GM18520 (cell line): Measurements from ENCODE around the gene PDK3.

Experiments
- ATAC-seq: cut with Tn5 transposase; IDR thresholded peaks from one replicate; pipeline ENCODE4 v1.9.1; 2021; ENCODE audit not compliant: unreplicated experiment

The PDK3 gene

DNA sequence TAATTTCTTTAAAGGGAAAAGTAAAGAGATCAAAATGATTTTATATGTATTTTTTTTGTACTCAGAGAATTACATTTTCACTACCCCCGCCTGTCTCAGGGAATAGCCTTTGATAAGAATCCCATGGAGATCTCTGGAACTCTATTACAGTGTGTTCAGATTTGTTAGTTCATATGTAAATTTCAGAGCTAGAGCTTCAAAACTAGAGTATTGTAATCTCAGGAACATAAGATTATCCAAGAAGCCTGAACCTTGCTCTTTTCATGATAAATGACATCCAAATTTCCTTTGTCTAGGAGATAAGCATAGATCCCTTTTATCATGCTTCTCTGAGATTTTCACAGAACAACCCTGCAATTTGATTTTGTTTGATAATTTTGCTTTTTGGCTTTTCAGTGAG lies 82.9 kb downstream of the PDK3 start:
- ATAC-seq = no peak

DNA sequence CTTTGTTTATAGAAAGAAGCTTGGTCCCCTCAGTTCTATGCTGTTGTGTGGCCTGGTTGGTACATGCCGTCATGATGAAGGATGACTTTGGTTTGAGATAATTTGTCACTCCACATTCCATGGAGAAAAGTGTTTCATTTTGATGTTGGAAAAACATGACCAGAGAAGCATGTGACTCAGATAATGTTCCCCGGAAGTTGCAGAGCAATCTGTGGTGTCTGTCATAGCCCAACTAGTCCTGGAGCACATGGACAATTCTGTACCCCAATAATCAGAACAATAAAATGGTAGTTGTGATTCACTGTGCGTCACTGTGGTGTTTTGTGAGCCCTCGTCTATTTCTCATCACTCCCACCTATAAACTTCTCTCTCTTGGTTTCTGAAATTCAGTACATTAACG lies 85.1 kb downstream of the PDK3 start:
- no peak for ATAC-seq

DNA sequence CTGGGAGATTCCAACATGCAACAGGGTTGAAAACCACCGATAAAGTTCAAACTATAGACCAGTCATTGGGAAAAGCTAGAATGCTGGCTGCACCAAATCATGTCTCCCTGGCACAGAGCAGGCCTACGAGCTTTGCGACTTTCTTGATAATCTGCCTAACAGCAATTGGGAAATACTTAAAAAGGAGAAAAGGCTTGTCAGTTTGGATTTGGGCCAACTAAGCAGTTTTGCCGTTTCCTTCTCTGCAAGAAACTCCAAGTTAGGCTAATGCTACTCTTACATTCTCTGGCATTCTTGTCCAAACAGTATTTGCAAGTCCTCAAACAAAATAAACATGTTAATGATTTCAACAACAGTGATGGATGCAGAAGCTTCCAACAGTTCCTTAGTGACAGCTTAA lies 87.9 kb downstream of the PDK3 start:
- no peak for ATAC-seq

DNA sequence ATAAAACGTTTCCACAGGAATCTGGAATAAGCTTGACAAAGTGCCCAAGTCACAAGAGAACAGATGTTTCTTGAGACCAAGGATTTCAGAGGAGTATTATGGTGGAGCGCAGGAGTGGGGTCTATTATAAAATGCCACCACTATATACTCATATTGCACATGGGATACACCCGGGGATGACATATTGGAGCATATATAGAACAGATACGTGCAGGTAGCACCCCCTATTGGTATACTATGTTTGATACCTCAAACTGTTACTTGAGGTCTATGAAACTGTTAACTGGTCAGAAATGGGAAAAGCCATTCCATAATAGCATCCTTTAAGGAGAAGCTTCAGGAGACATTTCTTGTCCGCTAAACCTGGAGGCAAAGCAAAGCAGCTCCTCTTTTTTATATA lies 96.0 kb downstream of the PDK3 start:
- no peak for ATAC-seq

- ATAC-seq = no peak
Observed at GRCh38 chrX:24563291-24564010, 98.4 kb downstream of the PDK3 start.

GRCh38 chrX:24566240-24566639 lies 101.2 kb downstream of the PDK3 start:
- no peak for ATAC-seq

GRCh38 chrX:24567169-24567568 lies 102.1 kb downstream of the PDK3 start:
- ATAC-seq = no peak

GRCh38 chrX:24574743-24575142 lies 109.7 kb downstream of the PDK3 start:
- no peak for ATAC-seq

DNA sequence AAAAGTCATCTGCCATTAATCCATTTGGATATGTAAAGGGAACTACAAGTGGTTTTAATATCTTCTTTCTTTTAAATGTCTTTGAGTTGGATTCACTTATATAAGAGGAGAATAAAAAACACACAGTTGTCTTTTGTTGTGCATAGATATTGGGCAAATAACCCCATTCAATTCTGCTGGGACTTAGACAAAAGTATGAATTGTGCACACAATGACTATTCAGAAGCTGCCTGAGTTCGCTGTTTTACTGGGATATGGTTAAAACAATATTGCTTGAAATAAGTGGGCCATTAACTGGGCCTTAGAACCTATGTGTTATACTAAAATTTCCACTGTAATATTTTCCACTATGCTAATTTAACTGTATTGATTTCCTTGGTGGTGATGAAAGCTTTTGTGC lies 110.4 kb downstream of the PDK3 start:
- no peak for ATAC-seq

GRCh38 chrX:24577091-24577490 lies 112.0 kb downstream of the PDK3 start:
- ATAC-seq = no peak
